GM18909 (cell line): ENCODE results near the gene IKZF1.
"Not testable (repeated sequence)": the region's sequence is repeated elsewhere in the genome, so short reads cannot be mapped to it uniquely, and the experiment has no call there.

Experiments
- ATAC-seq: cut with Tn5 transposase; IDR thresholded peaks from one replicate; pipeline ENCODE4 v1.9.1; 2021; ENCODE audit warnings: mild to moderate bottlenecking; ENCODE audit not compliant: unreplicated experiment, poor library complexity

The IKZF1 gene

DNA sequence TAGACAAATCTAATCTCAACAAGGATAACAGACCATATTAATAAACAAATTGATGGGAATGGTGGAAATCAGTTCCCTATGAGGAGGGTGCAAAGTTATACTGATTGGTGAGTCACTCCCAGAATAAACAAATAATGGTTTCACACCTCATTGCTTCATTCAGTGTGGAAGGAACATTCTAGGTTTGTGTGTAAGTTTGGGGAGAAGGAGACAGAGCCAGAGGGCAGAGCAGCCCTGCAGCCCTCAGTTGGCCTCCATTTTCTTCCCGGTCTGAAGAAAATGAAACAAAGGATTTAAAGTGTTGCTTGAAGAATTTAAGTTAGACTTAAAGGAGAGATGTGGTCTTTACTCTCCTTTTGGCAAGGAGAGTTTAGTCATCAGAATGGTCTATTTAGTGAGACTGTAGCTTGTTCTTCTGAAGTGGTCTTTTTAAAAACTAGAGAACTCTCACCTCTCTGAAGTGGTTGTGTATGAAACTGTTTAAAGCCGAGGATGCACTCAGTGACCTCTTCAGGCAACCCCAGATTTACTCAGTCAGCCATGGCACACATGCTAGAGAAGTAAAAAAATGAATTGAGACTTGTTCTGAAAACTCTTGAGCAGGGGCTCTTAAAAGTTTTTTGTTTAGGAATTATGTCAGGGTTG, 27.2 kb downstream of the IKZF1 start:
- peak; percentile 66 for ATAC-seq

- no peak for ATAC-seq
Measured at GRCh38 chr7:50332241-50333165, 28.0 kb downstream of the IKZF1 start.

GRCh38 chr7:50333221-50333651, 28.7 kb downstream of the IKZF1 start:
- no peak for ATAC-seq

DNA sequence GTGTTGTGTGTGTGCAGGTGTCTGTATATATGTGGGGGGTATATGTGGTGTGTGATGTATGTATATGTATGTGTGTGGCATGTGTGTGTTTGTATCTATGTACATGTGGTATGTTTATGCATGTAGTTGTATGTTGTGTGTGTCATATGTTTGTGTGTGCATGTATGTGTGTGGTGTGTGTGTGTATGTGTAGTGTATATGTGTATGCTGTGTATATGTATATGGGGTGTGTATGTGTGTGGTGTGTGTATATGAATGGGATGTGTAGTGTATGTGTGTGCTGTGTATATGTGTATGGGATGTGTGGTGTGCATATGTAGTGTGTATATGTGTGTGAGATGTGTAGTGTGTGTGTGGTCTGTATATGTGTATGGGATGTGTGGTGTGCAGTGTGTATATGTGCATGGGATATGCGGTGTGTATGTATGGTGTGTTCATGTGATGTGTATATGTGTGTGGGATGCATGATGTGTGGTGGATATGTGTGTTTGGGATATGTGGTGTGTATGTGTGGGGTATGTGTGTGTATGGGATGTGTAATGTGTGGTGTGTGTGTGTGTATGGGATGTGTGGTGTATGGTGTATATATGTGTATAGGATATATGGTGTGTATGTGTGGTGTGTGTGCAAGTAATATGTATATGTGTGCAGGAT, 30.0 kb downstream of the IKZF1 start:
- no peak for ATAC-seq

GRCh38 chr7:50335230-50335794, 30.8 kb downstream of the IKZF1 start:
- no peak for ATAC-seq

DNA sequence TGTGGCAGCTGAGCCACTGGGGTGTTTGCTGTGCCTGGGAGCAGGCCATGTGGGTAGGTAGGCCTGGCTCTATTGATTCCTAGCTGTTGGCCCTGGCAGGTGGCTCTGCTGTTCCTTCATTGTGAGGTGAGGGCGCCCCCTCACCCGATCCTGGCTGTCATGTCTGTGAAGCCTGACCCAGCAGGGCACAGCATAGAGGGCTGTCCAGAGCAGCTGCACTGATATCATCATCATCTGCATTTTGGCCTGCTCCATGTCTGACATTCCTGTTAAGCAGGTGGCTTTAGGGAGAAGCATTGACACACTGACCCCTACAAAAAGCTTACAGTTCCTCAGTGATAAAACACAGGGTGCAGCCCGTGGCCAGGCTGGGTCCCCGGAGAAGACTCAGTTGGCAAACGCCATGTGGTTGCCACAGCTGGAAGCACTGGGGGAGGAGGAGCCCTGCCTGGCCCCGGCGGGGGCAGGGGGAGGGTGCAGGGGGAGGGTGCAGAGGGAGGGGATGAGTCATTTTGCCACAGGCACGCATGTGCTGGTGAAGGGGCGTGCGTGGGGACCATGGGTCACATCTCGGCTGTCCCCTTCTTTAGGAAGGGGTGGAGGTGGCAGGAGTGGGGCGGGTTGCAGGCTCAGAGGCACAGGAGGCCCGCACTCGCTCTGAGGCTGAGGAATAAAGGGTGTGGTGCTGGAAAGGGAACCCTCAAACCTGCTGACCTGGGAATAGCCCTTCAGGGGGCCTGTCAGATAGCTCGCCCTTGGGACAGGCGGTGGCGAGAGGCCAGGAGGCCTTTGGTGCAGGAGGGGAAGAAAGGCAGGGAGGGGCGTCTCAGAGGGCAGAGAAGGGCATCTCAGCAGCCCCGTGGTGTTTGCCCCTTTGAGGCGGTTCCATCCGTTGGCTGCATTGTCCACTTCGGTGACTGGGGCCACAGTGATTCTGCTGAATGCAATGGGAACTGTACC, 31.6 kb downstream of the IKZF1 start:
- peak; percentile 28 for ATAC-seq

DNA sequence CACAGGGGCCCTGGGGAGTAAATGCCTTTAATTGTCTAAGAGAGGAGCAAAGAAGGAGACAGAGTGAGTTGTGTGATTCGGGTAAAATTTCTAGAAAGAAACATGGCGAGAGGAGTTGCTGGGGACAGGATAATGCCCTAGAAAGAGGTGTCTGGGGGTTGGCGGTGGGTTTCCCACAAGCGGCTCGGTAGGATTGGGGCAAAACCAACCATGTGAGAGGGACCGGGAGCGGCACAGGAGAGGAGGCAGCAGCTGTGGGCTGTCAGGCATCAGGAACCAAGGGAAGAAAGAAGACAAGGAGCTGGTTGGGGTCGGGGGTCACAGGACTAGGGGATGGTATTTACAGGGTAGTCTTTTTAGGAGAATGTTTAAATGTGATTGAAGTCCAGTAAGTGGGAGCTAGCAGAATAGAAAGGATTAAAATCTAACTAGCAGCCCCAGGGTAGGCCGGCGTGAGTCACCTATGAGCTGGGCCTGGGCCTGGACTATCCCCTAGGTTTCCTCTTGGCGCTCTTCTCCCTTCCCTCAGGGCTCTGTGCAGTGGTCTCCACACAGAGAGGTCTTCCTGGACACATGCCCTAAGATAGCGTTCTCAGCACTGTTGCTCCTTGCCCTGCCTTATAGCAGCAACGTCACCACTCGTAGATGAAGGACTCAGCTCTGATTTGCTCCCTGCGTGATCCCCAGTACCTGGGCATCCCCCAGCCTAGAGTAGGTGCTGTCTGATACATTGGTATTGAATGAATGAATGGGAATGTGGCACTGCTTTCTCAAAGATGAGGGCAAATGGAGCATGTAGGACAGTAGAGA, 32.6 kb downstream of the IKZF1 start:
- no peak for ATAC-seq

- ATAC-seq = not testable (repeated sequence)
Measured at GRCh38 chr7:50339472-50339871, 35.0 kb downstream of the IKZF1 start.

DNA sequence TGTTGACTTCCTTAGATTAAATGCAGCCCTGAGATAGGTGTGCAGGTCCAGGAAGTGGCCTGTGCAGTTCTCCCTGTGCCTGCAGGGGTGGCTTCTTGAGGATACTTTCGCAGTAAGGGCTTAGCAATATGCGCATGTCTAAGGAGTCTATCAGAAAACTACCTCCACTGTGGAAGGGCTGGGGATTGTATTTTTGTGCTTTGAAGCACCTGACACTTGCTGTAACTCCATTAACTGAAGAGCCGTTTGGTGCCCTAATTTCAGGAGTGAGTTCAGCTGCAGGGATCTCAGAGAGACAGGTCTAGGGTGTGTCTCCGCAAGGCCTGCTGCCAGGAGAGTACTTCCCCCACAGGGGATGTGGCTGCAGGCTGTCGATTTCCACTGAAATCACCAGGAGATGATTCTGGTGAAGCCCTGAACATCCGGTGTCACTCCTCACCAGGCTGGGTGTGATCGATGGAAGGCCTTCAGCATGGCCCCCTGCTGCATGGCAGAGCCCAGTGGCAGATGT, 35.5 kb downstream of the IKZF1 start:
- peak; percentile 32 for ATAC-seq

DNA sequence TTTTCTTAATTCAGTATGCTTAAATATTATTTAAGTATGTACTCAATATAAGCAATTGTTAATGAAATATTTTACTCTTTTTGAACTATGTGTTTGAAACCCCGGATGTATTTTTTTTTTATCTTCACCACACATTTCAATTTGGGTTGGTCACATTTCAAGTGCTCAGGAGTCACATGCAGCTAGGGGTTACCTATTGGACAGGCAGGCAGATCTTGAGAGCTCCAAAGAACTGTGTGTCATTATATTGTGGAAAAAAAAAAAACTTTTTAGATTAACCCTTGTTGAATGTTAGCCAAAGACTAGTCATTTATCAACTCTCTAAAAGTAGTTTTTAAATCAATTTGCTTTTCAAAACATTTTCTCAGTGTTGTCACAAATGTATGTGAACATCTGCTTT, 37.2 kb downstream of the IKZF1 start:
- no peak for ATAC-seq

GRCh38 chr7:50342616-50343114, 38.1 kb downstream of the IKZF1 start:
- ATAC-seq = no peak

DNA sequence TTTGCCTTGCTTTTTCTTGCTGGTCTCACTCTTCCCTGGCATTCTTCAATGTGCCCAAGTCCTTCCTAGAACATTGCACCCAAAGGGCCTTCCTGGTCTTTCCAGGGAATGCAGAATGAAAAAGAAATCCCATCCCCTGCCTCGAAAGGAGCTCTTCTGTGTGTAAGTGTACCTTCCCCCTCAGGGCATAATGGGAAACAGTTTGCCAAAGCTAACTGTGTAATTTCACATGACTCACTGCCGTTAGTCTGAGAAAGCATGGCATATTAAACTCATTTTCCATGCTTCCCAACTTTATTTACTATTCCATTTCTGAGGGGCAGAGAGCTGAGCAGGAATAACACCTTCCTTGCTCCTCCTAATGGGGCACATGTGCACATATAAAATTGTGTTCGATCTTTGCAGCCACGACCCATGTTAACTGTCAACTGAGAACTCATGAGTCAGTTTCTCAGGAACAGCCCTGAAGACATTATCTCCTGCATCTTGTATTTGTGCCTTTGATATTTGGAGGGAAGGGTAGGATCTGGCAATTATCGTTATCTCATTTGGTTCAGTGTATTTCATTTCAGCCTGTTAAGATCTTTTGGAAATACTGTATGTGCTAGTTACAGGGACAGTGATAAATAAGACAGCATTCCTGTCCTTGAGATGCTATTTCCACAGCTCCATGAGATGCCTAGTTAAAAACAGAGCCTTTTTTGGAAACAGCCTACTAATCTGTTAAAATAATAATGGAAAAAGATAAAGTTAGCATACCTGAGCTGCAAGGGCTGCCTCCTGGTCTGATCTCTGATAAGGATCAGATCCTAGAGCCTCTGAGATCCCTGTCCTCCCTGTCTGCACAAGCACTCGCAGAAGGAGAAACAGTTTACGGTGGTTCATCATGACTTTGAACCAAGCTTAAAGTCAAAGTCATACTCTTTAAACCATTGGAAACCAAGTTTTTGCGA, 42.3 kb downstream of the IKZF1 start:
- no peak for ATAC-seq

DNA sequence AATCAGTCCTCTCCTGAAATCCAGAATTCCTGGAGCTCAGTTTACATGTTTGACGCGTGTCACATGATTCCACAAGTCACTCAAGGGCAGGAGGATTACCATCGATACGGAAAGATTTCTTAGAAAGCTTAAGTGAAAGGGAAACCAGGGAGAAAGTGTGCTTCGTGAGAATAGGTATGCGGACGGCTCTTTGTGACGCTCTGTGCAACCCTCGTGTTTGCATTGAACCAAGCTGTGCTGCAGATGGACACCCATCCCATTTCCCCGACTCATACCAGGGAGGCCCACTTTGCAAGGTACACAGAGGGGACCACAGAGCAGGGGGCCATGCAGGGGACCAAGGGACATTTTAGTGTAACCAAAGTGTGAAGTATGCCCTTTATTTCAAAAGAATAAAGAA, 43.2 kb downstream of the IKZF1 start:
- ATAC-seq = no peak

DNA sequence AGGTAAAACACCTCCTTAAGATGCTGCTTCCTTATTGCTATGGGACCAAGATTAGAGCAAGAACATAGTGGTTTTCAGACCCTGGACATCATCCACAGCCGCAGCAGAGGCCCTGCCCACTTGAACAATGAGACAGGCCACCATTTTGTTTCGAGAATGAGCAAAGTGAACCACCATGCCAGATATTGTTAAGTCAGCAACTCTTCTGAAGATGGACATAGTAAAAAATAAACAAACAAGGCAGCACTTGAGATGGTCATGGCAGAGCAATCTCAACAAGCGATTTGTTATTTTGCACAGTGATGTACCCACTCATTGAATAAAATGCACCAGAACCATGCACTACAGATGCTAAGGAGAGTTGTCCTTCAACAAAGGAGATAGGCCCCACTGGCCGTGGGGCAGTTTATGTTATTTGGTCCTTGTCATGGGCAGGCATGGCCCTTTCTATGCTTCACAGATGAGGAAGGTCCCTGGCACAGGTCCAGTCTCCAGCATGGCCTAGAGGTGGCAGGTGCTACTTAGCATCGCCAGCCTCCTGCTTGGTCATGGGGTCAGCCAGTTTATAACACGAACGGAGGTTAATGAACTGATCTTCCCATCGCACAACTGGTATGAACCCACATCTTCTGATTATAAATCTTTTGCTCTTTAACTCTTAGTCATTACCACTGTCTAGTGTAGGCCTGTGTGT, 44.1 kb downstream of the IKZF1 start:
- ATAC-seq = no peak

DNA sequence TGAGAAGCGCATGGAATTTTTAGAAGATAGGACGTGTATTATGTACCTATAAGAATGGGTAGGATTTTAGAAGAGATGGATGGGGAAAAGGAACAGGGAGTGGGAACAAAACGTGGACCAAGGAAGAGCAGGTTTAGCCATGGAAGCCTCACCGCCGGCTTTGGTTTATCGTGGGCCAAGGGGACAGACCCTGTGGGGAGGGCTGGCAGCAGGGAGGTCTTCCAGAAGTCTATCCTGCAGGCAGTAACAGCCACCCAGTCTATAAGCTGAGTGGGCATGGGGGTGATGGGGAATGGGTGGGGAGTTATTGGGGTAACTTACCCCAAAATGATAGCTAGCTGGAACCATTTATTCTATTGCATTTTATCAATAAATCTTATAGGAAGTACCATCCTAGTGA, 44.9 kb downstream of the IKZF1 start:
- no peak for ATAC-seq

GRCh38 chr7:50349963-50350944, 45.7 kb downstream of the IKZF1 start:
- peak; percentile 90 for ATAC-seq
